ENCODE measurements around the gene COPS3.

Gene COPS3

GRCh38 chr17:17280613-17281549, at the start of gene COPS3:
Gene COPS3 (minus strand): TSS chr17:17281246. CDS start chr17:17281186, 60 bp downstream.
- DNase-seq: peak; percentile 97

GRCh38 chr17:17328251-17328650, 47.2 kb upstream of the COPS3 start:
- no peak for DNase-seq

DNA sequence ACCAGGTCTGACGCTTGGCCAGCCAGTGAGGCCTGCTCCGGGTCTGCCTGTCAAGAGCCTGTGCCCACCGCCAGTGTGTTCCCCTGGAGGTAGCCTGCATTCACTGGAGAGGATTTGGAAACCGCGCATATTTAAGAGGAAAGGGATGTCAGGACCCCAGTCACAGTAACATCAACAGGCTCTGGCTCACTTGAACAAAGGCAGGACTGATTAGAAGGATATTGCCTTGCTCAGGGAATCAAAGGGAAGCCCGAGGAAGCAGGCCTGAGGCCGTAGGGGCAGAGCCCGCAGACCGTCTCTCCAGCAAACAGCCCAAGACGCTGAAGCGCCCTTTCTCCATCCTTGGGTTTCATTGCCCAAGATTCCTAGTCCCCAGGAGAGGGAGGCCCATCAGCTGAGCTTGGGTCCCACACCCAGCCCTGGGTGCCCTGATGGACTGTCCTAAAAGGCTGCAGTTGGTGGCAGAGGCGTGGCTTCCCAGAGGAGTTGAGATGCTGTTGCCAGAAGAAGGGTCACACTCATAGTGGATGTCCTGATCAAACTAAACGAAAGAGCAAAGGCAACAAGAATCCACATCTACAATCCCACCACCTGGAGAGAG, 45.3 kb upstream of the COPS3 start:
- DNase-seq: no peak

- DNase-seq: no peak
Observed at GRCh38 chr17:17325816-17326215, 44.8 kb upstream of the COPS3 start.

- no peak for DNase-seq
Observed at GRCh38 chr17:17325228-17325627, 44.2 kb upstream of the COPS3 start.

DNA sequence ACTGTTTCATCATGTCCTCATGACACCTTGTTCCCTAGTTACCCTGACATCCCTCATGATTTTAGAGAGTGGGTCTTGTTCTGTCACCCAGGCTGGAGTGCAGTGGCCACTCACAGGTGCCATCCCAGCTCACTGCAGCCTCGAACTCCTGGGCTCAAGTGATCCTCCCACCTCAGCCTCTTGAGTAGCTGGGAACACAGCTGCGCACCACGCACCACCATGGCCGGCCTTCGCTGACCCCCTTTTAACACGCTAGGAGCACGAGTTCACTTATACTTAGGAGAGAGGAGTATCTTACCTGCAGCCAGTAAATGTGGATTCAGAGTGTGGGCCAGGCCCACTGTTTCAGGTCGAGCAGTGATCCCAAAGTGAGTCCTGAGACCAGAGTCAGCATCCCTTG, 43.6 kb upstream of the COPS3 start:
- DNase-seq: no peak

DNA sequence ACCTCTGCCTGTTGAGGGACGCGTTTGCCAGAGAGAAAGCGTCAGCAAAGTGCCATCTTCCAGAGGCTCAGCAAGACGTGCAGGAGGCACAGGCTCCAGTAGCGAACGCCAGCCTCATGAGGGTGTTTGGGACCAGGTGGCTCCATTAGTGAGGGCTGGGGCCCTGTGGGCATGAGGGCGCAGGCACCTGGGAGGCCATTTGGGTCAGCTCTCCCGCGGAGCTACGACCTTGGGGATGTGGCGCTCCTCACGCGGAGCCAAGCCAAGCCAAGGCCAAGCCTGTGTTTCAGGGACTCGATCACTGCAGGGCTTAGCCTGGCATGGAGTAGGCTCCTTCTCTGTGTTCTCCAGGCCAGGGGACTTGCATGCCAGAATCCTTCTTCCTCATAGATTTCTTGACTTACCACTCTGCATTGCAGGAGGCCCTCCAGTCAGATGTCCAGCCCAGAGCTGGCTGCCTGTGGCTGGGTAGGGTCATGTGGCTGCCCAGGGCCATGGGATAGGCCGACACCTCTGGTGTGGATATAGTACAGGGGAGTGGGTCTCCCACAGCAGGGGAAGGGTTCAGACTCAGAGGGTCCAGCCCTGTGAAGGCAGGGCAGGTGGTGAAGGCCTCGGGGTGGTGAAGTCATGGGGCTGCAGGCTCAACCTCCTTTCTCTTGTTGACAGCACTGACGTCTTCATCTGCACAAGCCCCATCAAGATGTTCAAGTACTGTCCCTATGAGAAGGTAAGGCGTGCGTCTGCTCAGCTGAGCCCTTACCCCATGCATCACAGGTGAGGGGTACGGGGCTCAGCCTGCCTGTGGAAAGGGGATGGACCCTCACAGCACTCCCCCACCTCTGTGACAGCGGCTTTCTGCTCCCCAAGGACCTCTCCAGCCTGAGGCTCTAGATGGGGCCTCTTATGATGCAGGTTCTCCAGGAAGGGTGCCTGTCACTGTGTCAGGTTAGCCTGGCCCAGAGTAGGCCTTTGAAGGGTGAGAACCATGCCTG, 41.8 kb upstream of the COPS3 start:
- no peak for DNase-seq

DNA sequence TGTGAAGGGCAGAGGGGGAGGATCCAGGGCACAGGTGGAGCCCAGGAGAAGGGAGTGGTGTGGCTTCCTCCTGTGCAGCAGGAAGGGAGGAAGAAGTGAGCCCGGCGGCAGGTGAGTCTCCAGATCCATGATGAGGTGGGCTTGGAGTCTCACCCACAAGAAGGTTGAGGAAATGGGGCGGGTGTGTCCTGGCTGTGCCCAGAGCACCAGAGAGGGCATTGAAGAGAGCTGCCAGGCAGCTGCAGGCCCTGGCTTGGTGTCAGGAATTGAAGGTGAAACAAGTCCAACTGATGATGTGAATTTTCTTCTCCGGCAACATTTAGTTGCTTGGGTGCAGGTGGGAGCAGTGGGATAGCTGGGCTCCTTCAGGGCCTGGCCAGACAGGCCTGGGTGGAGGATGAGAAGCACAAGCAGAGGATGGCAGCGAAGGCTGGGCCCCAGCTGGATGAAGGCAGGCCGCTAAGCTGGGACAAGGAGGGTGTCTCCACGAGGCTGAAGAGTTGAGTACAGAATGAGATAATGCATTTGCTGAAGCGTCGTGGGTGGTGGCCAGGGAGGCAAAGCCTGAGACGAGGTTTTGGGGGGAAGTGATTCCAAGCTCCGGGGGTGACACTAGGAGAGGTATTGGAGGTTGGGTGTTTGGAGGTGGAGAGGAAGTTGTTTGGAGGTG, 40.4 kb upstream of the COPS3 start:
- no peak for DNase-seq

GRCh38 chr17:17320911-17321220, 39.8 kb upstream of the COPS3 start:
- no peak for DNase-seq

GRCh38 chr17:17320188-17320910, 39.3 kb upstream of the COPS3 start:
- no peak for DNase-seq

- no peak for DNase-seq
Observed at GRCh38 chr17:17315142-17315821, 34.2 kb upstream of the COPS3 start.

DNA sequence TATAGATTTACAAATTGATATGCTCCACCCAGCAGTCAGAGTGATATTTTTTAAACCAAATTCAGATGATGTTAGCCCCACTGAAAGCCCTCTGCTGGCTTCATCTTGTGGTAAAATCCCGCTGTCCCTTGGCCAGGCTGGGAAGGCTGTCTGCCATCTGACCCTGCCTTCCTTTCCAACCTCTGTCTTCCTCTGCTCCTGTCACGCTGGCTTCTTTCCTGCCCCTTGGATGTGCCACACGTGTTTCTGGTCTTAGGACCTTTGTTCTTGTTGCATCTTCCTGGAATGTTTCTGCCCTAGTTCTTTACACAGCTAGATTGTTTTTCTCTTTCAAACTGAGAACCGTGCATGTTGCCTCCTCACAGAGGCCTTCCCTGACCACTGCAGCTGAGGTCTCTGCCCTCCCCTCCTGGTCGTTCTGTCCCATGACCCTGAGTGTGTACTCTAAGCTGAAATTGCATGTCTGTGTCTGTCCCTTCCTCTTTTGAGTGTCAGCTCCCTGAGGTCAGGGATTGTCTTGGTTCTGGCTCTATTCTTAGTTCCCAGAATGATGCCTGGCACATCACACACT, 33.5 kb upstream of the COPS3 start:
- no peak for DNase-seq

DNA sequence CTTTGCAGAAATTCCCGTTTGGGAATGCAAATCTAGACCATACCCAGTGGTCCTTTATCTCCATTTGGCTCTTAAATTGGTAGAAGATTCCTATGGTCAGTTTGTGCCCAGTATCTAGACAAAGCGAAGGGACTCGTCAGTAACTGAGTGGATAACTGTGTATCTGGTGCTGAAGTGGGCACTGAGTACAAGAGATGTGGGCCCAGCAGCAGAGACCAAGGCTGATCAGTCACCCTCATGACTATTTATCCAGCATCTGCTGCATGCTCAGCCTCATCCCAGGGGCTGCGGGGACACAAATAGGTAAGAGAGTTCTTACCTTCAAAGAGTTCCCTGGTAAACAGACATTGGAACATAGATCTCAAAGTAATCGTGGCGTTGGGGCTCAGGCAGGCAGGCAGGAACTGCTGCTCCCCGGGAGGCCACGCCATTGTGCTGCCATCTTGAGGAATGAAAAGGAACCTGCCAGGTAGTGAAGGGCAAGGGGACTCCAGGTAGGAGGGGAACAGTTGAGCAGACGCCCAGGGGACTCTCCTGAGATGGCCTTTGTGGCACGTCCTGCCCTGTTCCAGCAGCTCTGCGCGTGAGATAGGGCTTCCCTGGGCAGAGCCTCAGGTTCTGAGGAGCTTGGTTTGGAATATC, 32.4 kb upstream of the COPS3 start:
- peak; percentile 43 for DNase-seq

- DNase-seq: peak; percentile 73
Observed at GRCh38 chr17:17309356-17309755, 28.3 kb upstream of the COPS3 start.

DNA sequence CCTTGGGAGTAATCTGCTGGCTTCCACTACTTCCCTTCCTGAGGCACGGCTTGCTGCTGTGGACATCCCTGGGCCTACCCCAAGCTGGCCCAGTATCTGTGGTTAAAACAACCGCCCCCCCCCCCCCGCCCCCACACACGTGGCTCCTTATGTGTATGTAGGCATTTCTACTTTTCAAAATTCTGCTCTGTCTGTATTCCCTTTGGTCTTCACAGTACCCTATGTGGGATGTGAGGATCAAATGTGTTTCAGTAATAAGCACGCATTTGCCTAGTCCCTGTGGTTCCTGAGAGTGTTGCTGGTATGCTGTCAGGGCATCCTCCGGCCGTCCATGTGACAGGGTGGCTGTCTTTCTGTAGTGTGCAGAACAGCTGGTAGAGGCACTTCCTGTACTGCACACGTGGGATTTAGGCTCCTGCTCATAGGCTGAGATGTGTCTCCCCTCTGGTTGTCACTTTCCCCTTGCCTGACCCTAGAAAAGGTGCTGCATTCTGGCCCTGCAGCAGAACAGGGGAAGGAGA, 24.3 kb upstream of the COPS3 start:
- DNase-seq: peak; percentile 77

GRCh38 chr17:17304521-17304985, 23.5 kb upstream of the COPS3 start:
- DNase-seq: no peak

- DNase-seq: no peak
Observed at GRCh38 chr17:17303847-17304490, 22.9 kb upstream of the COPS3 start.

DNA sequence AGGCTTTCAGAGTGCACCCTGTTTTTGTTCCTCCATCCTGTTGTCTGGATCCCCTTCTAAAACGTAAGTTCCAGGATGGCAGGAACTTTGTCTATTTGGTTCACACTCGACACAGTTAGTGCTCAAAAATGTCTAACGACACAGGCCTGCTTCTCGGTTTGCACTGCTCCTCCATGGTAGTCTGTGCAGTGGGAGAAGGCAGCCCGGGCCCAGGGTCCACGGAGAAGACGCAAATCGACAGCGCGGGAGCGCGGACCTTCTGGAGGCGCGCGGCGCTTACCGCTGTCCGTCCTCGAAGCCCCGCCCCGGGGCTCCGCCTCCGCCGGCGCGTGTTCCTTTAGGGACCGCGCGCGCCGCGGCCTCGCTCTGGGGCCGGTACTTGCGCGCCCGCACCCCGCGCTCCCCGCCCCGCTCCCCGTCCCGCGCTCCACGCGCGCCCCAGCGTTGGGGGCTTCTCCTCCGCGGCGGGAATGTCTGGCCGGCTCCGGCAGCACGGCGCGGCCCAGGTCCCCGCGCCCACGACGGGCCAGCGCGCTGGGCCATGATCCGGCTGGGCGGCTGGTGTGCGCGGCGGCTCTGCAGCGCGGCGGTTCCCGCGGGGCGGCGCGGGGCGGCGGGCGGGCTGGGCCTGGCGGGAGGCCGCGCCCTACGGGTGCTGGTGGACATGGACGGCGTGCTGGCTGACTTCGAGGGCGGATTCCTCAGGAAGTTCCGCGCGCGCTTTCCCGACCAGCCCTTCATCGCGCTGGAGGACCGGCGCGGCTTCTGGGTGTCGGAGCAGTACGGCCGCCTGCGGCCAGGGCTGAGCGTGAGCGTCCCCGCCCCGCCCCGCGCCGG, 22.2 kb upstream of the COPS3 start, which contains the start of gene NT5M:
NT5M (plus strand) TSS at position 364 of the 837 bp plus-strand sequence; CDS start at position 542, 178 bp downstream.
- peak; percentile 63 for DNase-seq
